IMR-90 (cell line): Measurements from ENCODE around the gene KIF20B. TPM values are rescaled to one million over a fixed set of nuclear protein-coding genes. Genes with fewer than 3 reads are reported as not detected.

ENCODE experiments used
- ATAC-seq: fragments of 200-7000 bp; cut with Tn5 transposase; 2 replicates; pipeline ENCODE4 v1.9.1; 2020; ENCODE audit warnings: low read depth, mild to moderate bottlenecking, moderate library complexity
- BruUV-seq: library from RNA; stranded (reverse); fragments of 400-500 nt; replicated peaks from 2 replicates; lab custom pipeline; 2021; lab: Mats Ljungman, UMichigan
- CTCF ChIA-PET: fragments of 300-600 bp; formaldehyde crosslinking; extraction: SDS; loops from one replicate; lab custom pipeline; 2021; ENCODE audit warnings: antibody characterized with exemption; lab: Yijun Ruan, JAX
- POLR2A ChIA-PET: fragments of 300-600 bp; sonication (Branson Sonifier 250); formaldehyde crosslinking; loops from one replicate; lab custom pipeline; 2022; ENCODE audit warnings: antibody characterized with exemption; ENCODE audit not compliant: unreplicated experiment; lab: Charles Lee
- DNase-seq: peaks from one replicate; pipeline ENCODE4 v3.0.0; 2013
- H2AFZ ChIP-seq: replicated peaks from 2 replicates; pipeline ENCODE3; 2013; ENCODE audit warnings: low read length, mild to moderate bottlenecking; ENCODE audit not compliant: poor library complexity
- H2AK5ac ChIP-seq: 2 replicates; pipeline ENCODE4 v1.6.1; 2013; ENCODE audit warnings: low read depth, low read length, inconsistent platforms
- H2AK9ac ChIP-seq: replicated peaks from 2 replicates; pipeline ENCODE3; 2013; ENCODE audit warnings: mild to moderate bottlenecking, low read depth, low read length, moderate library complexity; ENCODE audit not compliant: poor library complexity
- H2BK120ac ChIP-seq: 2 replicates; pipeline ENCODE4 v1.6.1; 2013; ENCODE audit warnings: low read depth, low read length, inconsistent platforms
- H2BK15ac ChIP-seq: 3 replicates; pipeline ENCODE4 v1.6.1; 2013; ENCODE audit warnings: low read depth, low read length, inconsistent platforms
- H2BK20ac ChIP-seq: 2 replicates; pipeline ENCODE4 v1.6.1; 2013; ENCODE audit warnings: low read depth, mild to moderate bottlenecking, inconsistent platforms, low read length, moderate library complexity
- H2BK5ac ChIP-seq: 2 replicates; pipeline ENCODE4 v1.6.1; 2013; ENCODE audit warnings: mild to moderate bottlenecking, low read depth, low read length, inconsistent platforms; ENCODE audit not compliant: poor library complexity, severe bottlenecking
- H3K14ac ChIP-seq: replicated peaks from 2 replicates; pipeline ENCODE4 v1.6.1; 2013; ENCODE audit warnings: low read depth, low read length, inconsistent platforms
- H3K18ac ChIP-seq: 2 replicates; pipeline ENCODE4 v1.6.1; 2013; ENCODE audit warnings: low read depth, low read length, control low read depth
- H3K23ac ChIP-seq: 2 replicates; pipeline ENCODE4 v1.6.1; 2013; ENCODE audit warnings: low read depth, low read length, inconsistent platforms
- H3K27ac ChIP-seq: 2 replicates; pipeline ENCODE4 v1.5.1; 2013; ENCODE audit warnings: mild to moderate bottlenecking, control low read depth, low read length; ENCODE audit not compliant: insufficient read depth
- H3K27me3 ChIP-seq: 2 replicates; pipeline ENCODE4 v1.6.1; 2013; ENCODE audit warnings: low read length; ENCODE audit not compliant: control insufficient read depth, insufficient read depth
- H3K36me3 ChIP-seq: 2 replicates; pipeline ENCODE4 v1.6.1; 2013; ENCODE audit warnings: low read length, mixed read lengths; ENCODE audit not compliant: control insufficient read depth, insufficient read depth
- H3K4ac ChIP-seq: 2 replicates; pipeline ENCODE4 v1.6.1; 2013; ENCODE audit warnings: low read depth, low read length, inconsistent platforms
- H3K4me1 ChIP-seq: 2 replicates; pipeline ENCODE4 v1.6.1; 2013; ENCODE audit warnings: low read length, mixed read lengths; ENCODE audit not compliant: control insufficient read depth, insufficient read depth
- H3K4me2 ChIP-seq: 2 replicates; pipeline ENCODE4 v1.6.1; 2013; ENCODE audit warnings: low read depth, mild to moderate bottlenecking, control low read depth, low read length, moderate library complexity
- H3K4me3 ChIP-seq: 2 replicates; pipeline ENCODE4 v1.5.1; 2013; ENCODE audit warnings: low read depth, mild to moderate bottlenecking, control low read depth, low read length, moderate library complexity; ENCODE audit not compliant: insufficient read depth
- H3K56ac ChIP-seq: 2 replicates; pipeline ENCODE4 v1.6.1; 2013; ENCODE audit warnings: low read length, inconsistent platforms; ENCODE audit not compliant: insufficient read depth; ENCODE audit errors: extremely low read depth
- H3K79me1 ChIP-seq, 2 experiments: 2 replicates each; pipeline ENCODE4 v1.6.1; 2013; ENCODE audit warnings: low read length in 2 of 2, inconsistent platforms in 1 of 2, low read depth in 1 of 2
- H3K9ac ChIP-seq: 2 replicates; pipeline ENCODE4 v1.6.1; 2013; ENCODE audit warnings: low read depth, low read length, control low read depth
- H3K9me1 ChIP-seq: 2 replicates; pipeline ENCODE4 v1.6.1; 2013; ENCODE audit warnings: low read length, inconsistent platforms; ENCODE audit not compliant: insufficient read depth
- H3K9me3 ChIP-seq: 2 replicates; pipeline ENCODE4 v1.6.1; 2013; ENCODE audit warnings: low read length; ENCODE audit not compliant: control insufficient read depth, insufficient read depth
- H4K20me1 ChIP-seq: 2 replicates; pipeline ENCODE4 v1.6.1; 2013; ENCODE audit warnings: low read length, inconsistent platforms; ENCODE audit not compliant: insufficient read depth
- H4K5ac ChIP-seq: 2 replicates; pipeline ENCODE4 v1.6.1; 2013; ENCODE audit warnings: mild to moderate bottlenecking, low read depth, low read length, control low read depth
- H4K8ac ChIP-seq, 2 experiments: 2 replicates each; pipeline ENCODE4 v1.6.1; 2013; ENCODE audit warnings: low read depth in 2 of 2, low read length in 2 of 2, control low read depth in 1 of 2, inconsistent platforms in 1 of 2
- H4K91ac ChIP-seq: 2 replicates; pipeline ENCODE4 v1.6.1; 2013; ENCODE audit warnings: low read depth, low read length, inconsistent platforms; ENCODE audit not compliant: insufficient read depth
- CEBPB ChIP-seq: IDR thresholded peaks from 2 replicates; pipeline ENCODE4 v1.6.1; 2012; ENCODE audit warnings: low read depth, low read length, improper control_type of control experiment
- CTCF ChIP-seq: conservative IDR thresholded peaks from 2 replicates; pipeline ENCODE4 v1.5.1; 2012; ENCODE audit warnings: mild to moderate bottlenecking, low read depth, low read length, improper control_type of control experiment
- FOS ChIP-seq: fragments of 150-350 bp; IDR thresholded peaks from 2 replicates; pipeline ENCODE4 v1.6.1; 2016; ENCODE audit warnings: low read depth, low read length
- MAFK ChIP-seq: IDR thresholded peaks from 2 replicates; pipeline ENCODE4 v1.6.1; 2012; ENCODE audit warnings: low read depth, low read length, improper control_type of control experiment
- MAZ ChIP-seq: IDR thresholded peaks from 2 replicates; pipeline ENCODE4 v1.6.1; 2012; ENCODE audit warnings: low read depth, mild to moderate bottlenecking, low read length, improper control_type of control experiment, moderate library complexity, borderline replicate concordance
- MXI1 ChIP-seq: IDR thresholded peaks from 2 replicates; pipeline ENCODE4 v1.6.1; 2012; ENCODE audit warnings: low read depth, mild to moderate bottlenecking, low read length, moderate library complexity, borderline replicate concordance
- NFE2L2 ChIP-seq: fragments of 150-350 bp; IDR thresholded peaks from 2 replicates; pipeline ENCODE4 v1.6.1; 2016; ENCODE audit warnings: low read depth, mild to moderate bottlenecking, low read length
- RAD21 ChIP-seq: IDR thresholded peaks from 2 replicates; pipeline ENCODE4 v1.6.1; 2012; ENCODE audit warnings: low read length, improper control_type of control experiment
- RFX5 ChIP-seq: IDR thresholded peaks from 2 replicates; pipeline ENCODE4 v1.8.0; 2012; ENCODE audit warnings: low read depth, mild to moderate bottlenecking, low read length, moderate library complexity
- SMC3 ChIP-seq: fragments of 150-350 bp; IDR thresholded peaks from 2 replicates; pipeline ENCODE4 v1.6.1; 2016; ENCODE audit warnings: low read depth, mild to moderate bottlenecking, antibody characterized with exemption, low read length, moderate library complexity
- USF2 ChIP-seq: fragments of 150-350 bp; IDR thresholded peaks from 2 replicates; pipeline ENCODE4 v1.6.1; 2017; ENCODE audit warnings: mild to moderate bottlenecking, antibody characterized with exemption, low read length, low read depth
- WGBS, 2 experiments: methylation state at CpG; one replicate each; pipeline versions ENCODE4 v1.1.5 to v1.1.7; 2013; ENCODE audit warnings: missing lambda C conversion rate in 2 of 2; ENCODE audit not compliant: insufficient read length in 1 of 2; ENCODE audit errors: extremely low coverage in 2 of 2; 5-methylcytosine and 5-hydroxymethylcytosine counted together
- dilution Hi-C: fragments of 300-500 bp; cut with HindIII; formaldehyde crosslinking; loops from one replicate; pipeline ENCODE4 v1.14.3; 2018; ENCODE audit warnings: low sequenced_read_pairs; ENCODE audit not compliant: unreplicated experiment
- in situ Hi-C: fragments of 300-500 bp; cut with MboI; formaldehyde crosslinking; loops from 3 replicates; pipeline ENCODE4 v1.14.3; 2019; ENCODE audit warnings: low sequenced_read_pairs, inconsistent platforms, mixed read lengths
- intact Hi-C: fragments of 100-400 bp; cut with micrococcal nuclease; formaldehyde crosslinking; loops from 2 replicates; pipeline ENCODE4 v1.10.0; 2022
- polyA plus RNA-seq, 3 experiments: library from polyadenylated mRNA; depleted of rRNA; stranded (reverse); fragments of >200 nt; gene quantifications; 2 replicates each; pipeline ENCODE4 v1.2.3, GENCODE V29; 2012; ENCODE audit warnings: low replicate concordance in 1 of 3
- total RNA-seq: library from RNA; depleted of rRNA; stranded (reverse); fragments of >200 nt; gene quantifications from 2 replicates; pipeline ENCODE4 v1.2.3, GENCODE V29; 2012
- TF ChIP-seq, protein P1 (sequence below): fragments of 150-350 bp; IDR thresholded peaks from 2 replicates; pipeline ENCODE4 v1.6.1; 2016; ENCODE audit warnings: low read depth, mild to moderate bottlenecking, low read length, moderate library complexity, borderline replicate concordance

Gene KIF20B
- total and polyA plus RNA-seq, 2 of the 4 experiments (the other 2 are of a cell fraction) = 3.1 to 23.5 TPM

DNA sequence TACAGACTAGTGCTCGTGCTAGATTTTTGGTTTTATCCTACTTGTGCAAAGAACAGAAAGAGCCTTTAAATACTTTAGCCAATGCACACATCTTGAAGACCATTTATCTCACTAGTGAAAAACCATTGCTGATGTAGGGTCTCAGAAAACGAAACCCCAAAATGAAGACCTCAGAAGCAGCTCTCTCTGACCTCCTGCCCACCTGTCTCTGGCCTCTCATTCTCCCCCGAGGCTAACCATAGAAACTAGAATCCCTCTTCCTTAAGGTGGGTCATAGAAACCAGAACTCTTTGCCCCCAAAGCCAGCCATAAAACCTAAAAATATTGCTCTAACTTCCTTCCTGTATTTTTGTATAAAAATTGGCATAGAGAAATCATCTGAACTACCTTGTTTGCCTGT, 112.2 kb downstream of the KIF20B start:
- Histone ChIP-seq H2BK15ac (no peak overlapping the region), H3K36me3 (no peaks in the 10 kb centered on the region), H3K9me1 (no peaks in the 10 kb centered on the region), H4K20me1 (no peaks in the 10 kb centered on the region), H3K14ac (no peak overlapping the region), H4K91ac (no peak overlapping the region), H4K8ac (no peak overlapping the region), H2BK20ac (no peak overlapping the region), H4K5ac (no peak overlapping the region), H3K9me3 (no peaks in the 10 kb centered on the region), H2BK5ac (no peak overlapping the region), H3K79me1 (no peaks in the 10 kb centered on the region), H2AFZ (no peak overlapping the region), H3K56ac (no peak overlapping the region), H3K9ac (no peak overlapping the region), H3K4ac (no peak overlapping the region), H2BK120ac (no peak overlapping the region), H2AK9ac (no peak overlapping the region), H2AK5ac (no peak overlapping the region), H3K27me3 (peaks cover 16% of the 10 kb centered on the region), H3K27ac (no peak overlapping the region), H3K18ac (no peak overlapping the region), H3K4me1 (no peaks in the 10 kb centered on the region), H3K23ac (no peak overlapping the region), H3K4me2 (no peak overlapping the region), H3K4me3 (no peak overlapping the region)
- ATAC-seq (no peak), DNase-seq (no peak)
- BruUV-seq = no TSS peak
- CTCF ChIA-PET = interaction anchor here (1.5 kb wide), 1 partner anchor 24 kb away, joined by 4 read pairs; no protein-coding TSS in a partner anchor
- POLR2A ChIA-PET = no interaction called here
- dilution Hi-C loops (no loop called here), in situ Hi-C loops (no loop called here), intact Hi-C loops (no loop called here)
- no peak for TF ChIP-seq NFE2L2
- TF ChIP-seq MAZ = no peak
- no peak for TF ChIP-seq RAD21
- no peak for TF ChIP-seq MXI1
- TF ChIP-seq CTCF = no peak
- TF ChIP-seq RFX5 = no peak
- TF ChIP-seq MAFK = no peak
- no peak for TF ChIP-seq USF2
- no peak for TF ChIP-seq CEBPB
- no peak for TF ChIP-seq SMC3
- TF ChIP-seq FOS = no peak
- TF ChIP-seq, protein P1, sequence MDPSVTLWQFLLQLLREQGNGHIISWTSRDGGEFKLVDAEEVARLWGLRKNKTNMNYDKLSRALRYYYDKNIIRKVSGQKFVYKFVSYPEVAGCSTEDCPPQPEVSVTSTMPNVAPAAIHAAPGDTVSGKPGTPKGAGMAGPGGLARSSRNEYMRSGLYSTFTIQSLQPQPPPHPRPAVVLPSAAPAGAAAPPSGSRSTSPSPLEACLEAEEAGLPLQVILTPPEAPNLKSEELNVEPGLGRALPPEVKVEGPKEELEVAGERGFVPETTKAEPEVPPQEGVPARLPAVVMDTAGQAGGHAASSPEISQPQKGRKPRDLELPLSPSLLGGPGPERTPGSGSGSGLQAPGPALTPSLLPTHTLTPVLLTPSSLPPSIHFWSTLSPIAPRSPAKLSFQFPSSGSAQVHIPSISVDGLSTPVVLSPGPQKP = no peak
- 20% methylated on average over 1 of the region's 3 CpGs; no CpG with 5 or more reads in 1 of the 2 experiments for WGBS, 2 experiments
